HG03175 (cell line): Measurements from ENCODE around the gene SNX5.

Source experiments
- ATAC-seq: cut with Tn5 transposase; IDR thresholded peaks from one replicate; pipeline ENCODE4 v1.9.1; 2021; ENCODE audit warnings: mild to moderate bottlenecking, moderate library complexity; ENCODE audit not compliant: unreplicated experiment

SNX5 gene

GRCh38 chr20:17941087-17941825 lies 27.3 kb downstream of the SNX5 start:
- ATAC-seq, result no peak

DNA sequence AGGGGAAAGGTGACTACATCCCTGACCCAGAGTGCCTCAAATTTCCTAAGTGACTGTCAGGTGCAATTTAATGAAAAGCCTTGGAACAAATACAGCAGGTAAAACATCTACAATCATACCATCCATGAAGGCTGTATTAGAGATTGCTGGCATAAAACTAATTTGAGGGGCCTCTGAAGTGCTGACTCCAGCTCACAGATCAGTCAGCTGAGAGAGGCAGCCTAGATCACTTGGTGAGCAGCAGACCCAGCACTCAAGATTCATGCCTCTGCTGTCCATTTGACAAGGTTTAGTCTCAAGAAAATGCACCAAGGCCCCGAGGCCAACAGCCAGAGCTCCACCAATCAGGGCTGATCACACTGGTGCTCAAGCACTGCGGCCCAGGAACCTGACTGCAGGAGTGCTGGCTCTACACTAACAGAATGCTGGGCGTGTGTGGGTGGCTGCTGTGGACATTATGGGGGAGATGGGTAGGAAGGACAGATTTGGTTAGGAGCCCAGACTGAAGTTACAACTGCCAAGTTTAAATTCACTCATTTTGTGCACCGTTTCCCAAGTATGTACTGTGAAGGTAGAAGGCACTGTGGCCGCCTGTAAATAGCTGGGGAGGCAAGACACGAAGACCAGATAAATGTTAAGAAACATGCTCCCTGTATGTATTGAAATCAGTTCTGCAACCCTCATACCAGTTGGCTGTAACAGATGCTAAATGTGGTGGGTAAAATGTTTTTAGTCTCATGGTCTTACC lies 28.2 kb downstream of the SNX5 start:
- no peak for ATAC-seq

- no peak for ATAC-seq
Observed at GRCh38 chr20:17939622-17940223, 28.9 kb downstream of the SNX5 start.

GRCh38 chr20:17938871-17939619 lies 29.5 kb downstream of the SNX5 start:
- peak; percentile 76 for ATAC-seq

DNA sequence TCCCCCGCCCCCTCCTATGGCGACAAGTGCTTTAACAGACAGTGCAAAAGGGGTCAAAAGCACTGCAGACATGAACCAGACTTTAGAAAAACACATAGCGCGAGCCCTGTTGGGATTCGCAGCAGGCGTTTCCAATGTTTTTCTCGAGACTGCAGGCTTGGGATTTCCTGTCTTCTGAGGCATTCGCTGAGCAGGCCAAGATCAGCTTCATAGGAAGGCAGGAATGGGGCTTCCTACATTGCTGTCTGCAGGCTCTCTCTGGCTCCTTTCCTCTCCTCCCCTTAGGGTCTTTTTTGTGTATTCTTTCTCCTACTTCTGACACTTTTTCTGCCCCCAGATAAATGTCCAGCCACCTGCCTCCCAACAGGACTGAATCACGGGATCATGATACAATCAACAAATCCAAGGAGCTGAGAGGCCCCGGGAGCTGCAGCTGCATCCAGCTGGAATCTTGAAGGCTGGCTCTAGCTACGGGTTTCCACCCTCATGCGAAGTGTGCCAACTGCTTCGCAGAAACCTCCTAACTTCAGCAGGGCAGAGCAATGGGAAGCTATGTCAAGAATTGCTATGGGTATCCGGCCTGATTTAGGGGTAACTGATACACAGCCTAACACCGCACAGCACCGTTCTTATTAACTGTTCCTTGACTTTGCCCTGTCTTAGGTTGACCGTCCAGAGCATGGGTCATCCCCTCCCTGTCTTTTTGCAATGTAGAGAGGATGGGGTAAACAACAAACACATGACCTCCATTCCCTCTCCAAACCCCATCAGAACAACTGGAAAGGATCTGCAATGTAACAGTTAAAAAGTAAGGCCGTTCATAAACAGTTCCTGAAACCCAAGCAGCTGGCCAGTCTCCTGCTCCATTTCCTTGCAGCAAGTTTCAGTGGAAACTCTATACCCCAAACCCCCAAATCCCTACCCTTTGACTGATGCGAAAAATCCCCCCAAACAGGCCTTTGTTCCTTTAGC lies 31.5 kb downstream of the SNX5 start:
- no peak for ATAC-seq

DNA sequence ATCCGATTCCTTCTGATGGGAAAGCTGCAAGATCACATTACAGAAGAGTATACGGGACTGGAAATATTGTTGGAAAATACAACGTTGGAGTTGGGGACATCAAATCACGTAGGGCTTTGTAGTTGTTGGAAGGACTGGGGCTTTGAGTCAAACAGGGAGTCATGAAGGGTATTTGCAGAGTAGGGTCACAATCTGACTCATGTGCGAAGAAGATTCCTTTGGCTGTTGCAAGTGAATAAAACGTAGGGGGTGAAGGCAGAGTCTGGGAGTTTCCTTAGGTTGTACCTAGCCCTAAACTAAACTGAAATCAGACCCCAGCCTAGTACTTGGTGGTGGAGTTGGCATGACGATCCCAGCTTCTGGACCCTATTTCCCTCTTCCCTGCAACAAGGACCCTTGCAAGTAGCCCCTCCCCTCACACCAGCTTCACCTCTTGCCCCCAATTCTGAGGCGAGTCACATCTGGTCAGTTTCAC lies 32.3 kb downstream of the SNX5 start:
- no peak for ATAC-seq

- ATAC-seq, result no peak
Observed at GRCh38 chr20:17935761-17936160, 32.8 kb downstream of the SNX5 start.

DNA sequence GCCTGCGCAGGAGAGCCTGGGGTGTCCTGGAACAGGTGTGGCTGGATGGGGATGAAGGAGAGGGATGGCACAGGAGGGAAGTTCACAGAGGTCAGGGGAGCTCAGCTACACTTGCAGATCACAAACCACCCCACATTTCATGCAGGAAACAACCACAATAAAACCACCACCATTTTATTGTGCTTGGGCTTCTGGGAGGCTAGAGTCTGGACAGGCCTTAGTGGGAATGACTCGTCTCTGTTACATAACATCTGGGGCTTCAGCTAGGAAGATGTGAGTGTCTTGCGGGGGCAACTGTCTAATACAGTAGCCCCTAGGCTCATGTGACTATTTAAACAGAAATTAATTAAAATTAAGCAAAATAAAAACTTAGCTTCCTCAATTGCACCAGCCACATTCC lies 33.4 kb downstream of the SNX5 start:
- no peak for ATAC-seq

DNA sequence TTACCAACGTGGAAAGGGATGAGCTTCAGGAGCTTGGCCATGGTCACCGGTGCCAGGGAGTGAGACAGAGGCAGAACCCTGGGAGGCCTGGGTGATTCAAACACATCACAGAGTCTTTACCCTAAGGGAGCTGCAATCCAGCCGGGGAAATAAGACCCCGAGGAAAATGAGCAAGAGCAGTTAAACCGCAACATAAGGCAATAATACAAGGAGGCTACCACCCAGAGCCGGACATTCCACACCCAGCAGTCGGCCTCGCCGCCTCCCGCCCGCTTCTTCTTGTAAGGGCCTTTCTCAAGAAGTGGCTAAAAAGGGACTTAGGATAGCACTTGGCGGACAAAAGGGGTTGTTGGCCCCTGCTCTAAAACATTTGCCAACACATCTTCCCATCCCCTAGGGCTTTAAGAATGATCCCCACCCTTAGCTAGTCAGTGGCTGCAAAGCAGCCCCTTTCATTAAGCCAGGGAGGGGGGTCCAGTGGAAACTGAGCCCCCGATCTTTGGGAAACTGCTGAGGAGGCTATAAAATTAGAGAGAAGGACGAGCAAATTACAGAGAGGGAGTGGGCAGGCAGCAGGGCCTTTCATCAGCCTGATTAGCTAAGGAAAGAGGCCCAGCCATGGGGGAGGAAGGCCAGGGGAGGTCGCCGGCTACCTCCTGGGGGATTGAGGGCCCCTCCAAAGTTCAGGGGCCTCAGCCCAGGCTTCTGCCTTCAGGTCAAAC lies 34.3 kb downstream of the SNX5 start:
- ATAC-seq, result no peak

DNA sequence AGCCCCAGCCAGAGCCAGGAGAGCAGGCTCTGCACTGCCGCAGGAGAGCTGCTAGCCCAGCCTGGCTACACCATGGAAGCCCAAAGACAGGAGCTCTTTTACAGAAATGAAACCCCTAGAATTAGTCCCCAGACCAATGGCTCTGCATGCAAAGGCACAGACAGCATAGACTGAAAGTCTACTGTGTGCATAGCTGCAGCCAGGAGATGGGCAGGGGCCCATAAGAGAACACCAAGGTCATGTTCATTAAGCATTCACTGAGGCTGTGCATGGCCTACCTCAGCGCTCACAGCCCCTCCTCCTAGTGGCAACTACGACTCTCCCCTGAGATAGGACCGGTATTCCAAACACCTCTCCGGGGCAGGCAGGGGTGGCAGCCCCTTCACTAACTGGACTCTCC lies 34.9 kb downstream of the SNX5 start:
- ATAC-seq, result no peak

GRCh38 chr20:17933121-17933520 lies 35.5 kb downstream of the SNX5 start:
- ATAC-seq, result no peak

GRCh38 chr20:17932396-17932795 lies 36.2 kb downstream of the SNX5 start:
- ATAC-seq, result no peak

- no peak for ATAC-seq
Observed at GRCh38 chr20:17931513-17931912, 37.1 kb downstream of the SNX5 start.

DNA sequence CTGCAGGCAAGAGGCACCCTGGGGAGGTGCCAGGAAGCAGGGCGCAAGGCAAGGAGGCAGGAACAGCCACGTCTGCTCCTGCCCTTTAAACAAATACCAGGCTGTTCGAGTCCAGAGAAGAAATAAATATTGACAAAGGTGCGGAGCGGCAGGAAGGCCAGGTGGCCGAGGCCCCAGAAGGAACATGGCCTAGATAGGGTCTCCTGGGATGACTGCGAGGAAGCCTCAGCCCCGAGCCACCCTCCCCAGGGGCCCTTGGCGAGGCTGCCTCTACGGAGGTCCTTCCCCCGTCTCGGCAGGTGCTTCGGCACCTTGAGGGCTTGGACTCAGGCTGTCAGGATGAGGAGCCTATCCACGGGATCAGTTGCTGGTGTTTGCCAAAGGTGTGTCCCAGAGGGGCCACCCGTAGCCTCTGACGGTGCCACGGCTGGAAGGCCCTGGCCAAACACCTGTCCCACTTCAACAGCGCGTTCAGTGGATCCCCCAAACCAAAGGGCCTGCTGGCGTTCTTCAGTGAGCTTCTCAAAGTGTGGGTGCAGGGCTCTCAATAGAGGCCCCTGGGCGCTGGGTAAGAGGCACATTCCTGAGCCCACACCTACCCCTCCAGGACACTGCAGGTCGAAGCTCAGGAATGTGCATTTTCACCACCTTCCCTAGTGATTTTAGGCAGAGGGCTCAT lies 39.8 kb downstream of the SNX5 start:
- ATAC-seq, result no peak

- no peak for ATAC-seq
Observed at GRCh38 chr20:17928211-17928611, 40.4 kb downstream of the SNX5 start.

DNA sequence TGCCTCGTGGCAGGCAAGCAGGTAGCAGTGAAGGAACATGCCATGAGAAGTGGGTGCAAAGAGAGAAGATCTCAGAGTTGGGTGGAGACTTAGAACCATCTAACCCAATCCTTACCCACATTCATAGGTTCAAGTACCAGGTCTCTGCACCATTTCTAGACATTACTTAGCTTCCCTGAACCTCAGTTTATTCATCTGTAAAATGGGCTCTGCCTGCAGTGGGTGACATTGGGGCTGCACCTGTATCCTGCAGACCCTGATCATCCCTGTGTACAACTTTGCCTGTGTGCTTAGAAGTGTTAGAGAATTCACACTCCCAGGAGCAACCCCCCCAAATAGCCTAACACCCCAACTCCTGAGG lies 42.7 kb downstream of the SNX5 start:
- ATAC-seq, result no peak

GRCh38 chr20:17925141-17925939 lies 43.3 kb downstream of the SNX5 start:
- no peak for ATAC-seq

DNA sequence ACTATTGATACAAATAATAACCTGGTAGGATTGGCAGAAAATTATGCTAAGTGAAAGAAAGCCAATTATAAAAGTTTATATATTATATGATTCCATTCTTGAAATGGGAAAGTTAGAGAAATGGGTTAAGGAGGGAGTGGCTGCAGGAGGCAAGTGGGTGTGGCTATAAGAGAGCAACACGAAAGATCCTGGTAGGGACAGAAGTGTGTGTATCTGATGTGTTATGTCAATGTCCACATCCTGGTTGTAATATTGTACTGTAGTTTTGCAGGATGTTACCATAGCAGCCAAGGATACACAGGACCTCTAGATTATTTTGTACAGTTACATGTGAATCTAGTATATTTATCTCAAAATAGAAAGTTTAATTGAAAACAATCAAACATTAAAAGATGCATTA lies 46.8 kb downstream of the SNX5 start:
- ATAC-seq, result no peak
